Prostate gland (tissue), 2 donors: Measurements from ENCODE around the gene HNRNPM. TPM values are rescaled to one million over a fixed set of nuclear protein-coding genes. Genes with fewer than 3 reads are reported as not detected.

Experiments used
- DNase-seq: peaks from one replicate; pipeline ENCODE4 v3.0.0-alpha.2; 2019; ENCODE audit warnings: low spot score
- H3K27ac ChIP-seq, 2 donors: fragments of 200-600 bp; sonication (generic); 2 replicates each; pipeline ENCODE4 v1.5.1; 2017 to 2019
- H3K27me3 ChIP-seq: fragments of 200-600 bp; sonication (generic); replicated peaks from 2 replicates; pipeline ENCODE4 v1.5.1; 2019; ENCODE audit not compliant: insufficient read depth
- H3K36me3 ChIP-seq, 2 donors: fragments of 200-600 bp; sonication (generic); 1 replicate in 1 of 2; 2 replicates in 1 of 2; pipeline versions ENCODE4 v1.5.1 to v1.8.1; 2017 to 2019
- H3K4me1 ChIP-seq: fragments of 200-600 bp; sonication (generic); replicated peaks from 2 replicates; pipeline ENCODE4 v1.5.1; 2019
- H3K4me3 ChIP-seq, 2 donors: fragments of 200-600 bp; sonication (generic); 2 replicates each; pipeline ENCODE4 v1.5.1; 2017 to 2019
- H3K9me3 ChIP-seq: fragments of 200-600 bp; sonication (generic); 2 replicates; pipeline ENCODE4 v1.5.1; 2017
- CTCF ChIP-seq, 4 experiments: fragments of 200-600 bp in 2 of 4; fragments of 450-650 bp in 2 of 4; sonication (generic) in 2 of 4; IDR thresholded peaks; 1 replicate in 3 of 4; 2 replicates in 1 of 4; pipeline ENCODE4 v1.5.1; 2016 to 2019; ENCODE audit warnings: antibody characterized with exemption in 4 of 4, mild to moderate bottlenecking in 2 of 4, moderate library complexity in 2 of 4
- POLR2A ChIP-seq: fragments of 450-650 bp; IDR thresholded peaks from one replicate; pipeline ENCODE4 v1.6.1; 2016; ENCODE audit warnings: antibody characterized with exemption, mild to moderate bottlenecking
- POLR2AphosphoS5 ChIP-seq: sonication (generic); formaldehyde crosslinking; IDR thresholded peaks from one replicate; pipeline ENCODE4 v1.6.1; 2017; ENCODE audit warnings: antibody characterized with exemption
- WGBS: methylation state at CpG from one replicate; pipeline ENCODE4 v1.1.5; 2018; 5-methylcytosine and 5-hydroxymethylcytosine counted together
- intact Hi-C: fragments of 100-400 bp; cut with DNase I; formaldehyde crosslinking; loops from one replicate; pipeline ENCODE4 v1.14.2; 2022
- total RNA-seq, 2 donors: library from RNA; depleted of rRNA; stranded (reverse); fragments of >200 nt; gene quantifications; one replicate each; pipeline ENCODE4 v1.1.0, GENCODE V29; 2016

HNRNPM gene
- total RNA-seq, 2 donors from 2014 or later: 111 to 147 TPM

GRCh38 chr19:8397271-8397670, 47.5 kb upstream of the HNRNPM start:
- no peak overlapping the region for H3K4me3 ChIP-seq
- TF ChIP-seq POLR2A (no peak), POLR2AphosphoS5 (no peak), CTCF (IDR thresholded peaks at IDR 0.05) (no peak)
- intact Hi-C loops: no loop called here
- peaks cover 5% of the 10 kb centered on the region for H3K4me1 ChIP-seq
- DNase-seq: no peak
- no peaks in the 10 kb centered on the region for H3K27me3 ChIP-seq
- H3K27ac ChIP-seq: peak overlapping the region in 1 of 2 donors; percentile 1
- H3K9me3 ChIP-seq: no peaks in the 10 kb centered on the region
- peaks cover 0 to 12% of the 10 kb centered on the region in 2 donors for H3K36me3 ChIP-seq
- 27% methylated on average over 7 of the region's 7 CpGs for WGBS

GRCh38 chr19:8397746-8398310, 46.9 kb upstream of the HNRNPM start:
- TF ChIP-seq POLR2A (no peak), CTCF (IDR thresholded peaks at IDR 0.05) (no peak), POLR2AphosphoS5 (no peak)
- intact Hi-C loops: no loop called here
- Histone ChIP-seq H3K4me1 (peaks cover 5% of the 10 kb centered on the region), H3K4me3 (no peak overlapping the region), H3K27ac (no peak overlapping the region), H3K27me3 (no peaks in the 10 kb centered on the region), H3K9me3 (no peaks in the 10 kb centered on the region), H3K36me3 (peaks cover 0 to 16% of the 10 kb centered on the region in 2 donors)
- 77% methylated on average over 10 of the region's 10 CpGs for WGBS
- no peak for DNase-seq

- Histone ChIP-seq H3K36me3 (peaks cover 0 to 17% of the 10 kb centered on the region in 2 donors), H3K27me3 (no peaks in the 10 kb centered on the region), H3K27ac (no peak overlapping the region), H3K4me1 (peaks cover 5% of the 10 kb centered on the region), H3K4me3 (no peak overlapping the region), H3K9me3 (no peaks in the 10 kb centered on the region)
- 38% methylated on average over 8 of the region's 9 CpGs for WGBS
- TF ChIP-seq POLR2A (no peak), POLR2AphosphoS5 (no peak), CTCF (IDR thresholded peaks at IDR 0.05) (no peak)
- DNase-seq: no peak
- intact Hi-C loops: no loop called here
These were observed 46.4 kb upstream of the HNRNPM start for GRCh38 chr19:8398311-8398771.

- Histone ChIP-seq H3K36me3 (peaks cover 0 to 18% of the 10 kb centered on the region in 2 donors), H3K27me3 (no peaks in the 10 kb centered on the region), H3K4me3 (no peak overlapping the region), H3K27ac (no peak overlapping the region), H3K9me3 (no peaks in the 10 kb centered on the region), H3K4me1 (peaks cover 3% of the 10 kb centered on the region)
- TF ChIP-seq POLR2A: no peak
- TF ChIP-seq POLR2AphosphoS5: no peak
- no peak for TF ChIP-seq CTCF (IDR thresholded peaks at IDR 0.05)
- intact Hi-C loops: no loop called here
- DNase-seq: no peak
- 90% methylated on average over 34 of the region's 34 CpGs for WGBS
These were observed 45.0 kb upstream of the HNRNPM start for GRCh38 chr19:8399681-8400188.

GRCh38 chr19:8401981-8402411, 42.8 kb upstream of the HNRNPM start:
- intact Hi-C loops: no loop called here
- no peak for DNase-seq
- H3K36me3 ChIP-seq: peaks cover 0 to 23% of the 10 kb centered on the region in 2 donors
- H3K27ac ChIP-seq: no peak overlapping the region
- H3K4me1 ChIP-seq: no peaks in the 10 kb centered on the region
- H3K9me3 ChIP-seq: no peaks in the 10 kb centered on the region
- WGBS: 91% methylated on average over 16 of the region's 21 CpGs
- no peak overlapping the region for H3K4me3 ChIP-seq
- TF ChIP-seq POLR2AphosphoS5: no peak
- no peak for TF ChIP-seq CTCF (IDR thresholded peaks at IDR 0.05)
- TF ChIP-seq POLR2A: no peak
- H3K27me3 ChIP-seq: no peaks in the 10 kb centered on the region
